HG03442 (cell line): ENCODE data around the gene MN1.

Source experiments
- ATAC-seq: cut with Tn5 transposase; IDR thresholded peaks from one replicate; pipeline ENCODE4 v1.9.1; 2021; ENCODE audit warnings: mild to moderate bottlenecking, moderate library complexity; ENCODE audit not compliant: unreplicated experiment

MN1 gene

GRCh38 chr22:27786291-27786932 lies 15.1 kb downstream of the MN1 start:
- no peak for ATAC-seq

DNA sequence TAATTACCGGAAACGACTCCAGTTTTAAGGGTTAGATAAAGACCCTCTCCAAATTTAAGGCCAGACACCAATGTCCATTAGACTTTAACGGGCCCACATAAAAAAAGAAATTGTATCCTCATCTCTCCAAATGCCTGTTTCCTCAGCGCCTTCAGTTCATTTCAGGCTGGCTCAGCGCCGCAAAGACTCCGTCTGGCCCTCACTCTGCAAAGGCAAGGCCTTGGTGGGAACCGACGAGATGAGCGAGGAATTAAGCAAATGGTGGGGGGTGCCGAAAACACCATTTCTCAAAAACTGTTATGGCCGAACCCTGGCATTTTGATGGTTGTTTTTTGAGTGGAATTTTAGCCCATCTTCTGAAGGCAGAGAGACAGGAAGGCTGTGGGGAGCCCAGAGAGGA lies 15.7 kb downstream of the MN1 start:
- no peak for ATAC-seq

DNA sequence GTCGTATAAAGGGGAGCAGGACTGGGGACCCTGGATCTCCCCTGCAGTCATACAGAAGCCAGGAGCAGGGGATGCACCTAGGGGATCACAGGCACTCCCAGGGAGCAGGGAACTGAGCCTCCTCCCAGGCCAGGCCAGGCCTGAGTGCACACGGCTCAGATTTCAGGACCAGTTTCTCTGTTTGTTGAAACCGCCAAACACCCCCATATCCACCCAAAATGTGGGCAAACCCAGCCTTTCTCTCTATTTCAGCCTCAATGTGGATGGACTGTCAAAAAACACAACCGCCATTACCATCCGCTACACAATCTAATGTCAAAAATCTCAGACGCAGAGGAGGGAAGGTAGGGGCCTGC lies 17.5 kb downstream of the MN1 start:
- no peak for ATAC-seq

GRCh38 chr22:27783436-27784119 lies 18.0 kb downstream of the MN1 start:
- ATAC-seq = no peak

DNA sequence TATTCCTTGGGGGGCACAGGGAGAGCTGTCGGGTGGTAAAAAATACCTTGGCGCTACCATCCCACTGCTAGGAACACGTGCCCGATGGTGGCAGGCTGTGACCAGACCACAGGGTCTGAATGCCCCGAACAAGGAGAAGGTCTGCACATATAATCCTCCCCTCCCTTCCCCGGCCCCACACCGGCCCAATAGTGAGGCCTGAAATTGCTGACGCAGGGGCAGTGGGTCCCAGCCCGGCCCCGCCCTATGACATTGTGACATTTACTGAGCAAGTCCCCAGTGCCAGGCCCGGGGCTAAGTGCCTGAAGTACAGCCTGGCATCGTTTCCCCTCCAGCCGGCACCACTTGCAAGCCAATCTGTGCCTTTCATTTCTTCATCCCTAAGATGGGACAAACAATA lies 19.5 kb downstream of the MN1 start:
- ATAC-seq = no peak

DNA sequence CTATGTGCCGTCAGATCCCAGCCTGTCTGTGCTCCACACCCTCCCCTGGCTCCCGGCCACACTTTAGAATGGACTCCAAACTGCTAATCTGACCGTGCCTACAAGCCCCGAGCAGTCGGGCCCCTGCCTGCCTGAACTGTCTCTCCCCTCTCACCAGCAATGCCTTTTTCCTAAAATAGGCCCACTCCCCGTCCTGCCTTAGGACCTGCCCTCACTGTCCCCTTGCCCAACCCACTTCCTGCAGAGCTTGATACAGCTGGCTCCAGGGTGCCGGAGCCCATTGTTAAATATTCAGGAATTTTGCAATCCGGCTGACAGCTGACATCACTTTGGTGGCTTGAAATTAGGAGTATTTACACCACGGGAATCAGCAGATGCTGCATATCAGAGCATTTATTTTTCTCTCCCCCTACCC lies 21.4 kb downstream of the MN1 start:
- ATAC-seq = no peak

DNA sequence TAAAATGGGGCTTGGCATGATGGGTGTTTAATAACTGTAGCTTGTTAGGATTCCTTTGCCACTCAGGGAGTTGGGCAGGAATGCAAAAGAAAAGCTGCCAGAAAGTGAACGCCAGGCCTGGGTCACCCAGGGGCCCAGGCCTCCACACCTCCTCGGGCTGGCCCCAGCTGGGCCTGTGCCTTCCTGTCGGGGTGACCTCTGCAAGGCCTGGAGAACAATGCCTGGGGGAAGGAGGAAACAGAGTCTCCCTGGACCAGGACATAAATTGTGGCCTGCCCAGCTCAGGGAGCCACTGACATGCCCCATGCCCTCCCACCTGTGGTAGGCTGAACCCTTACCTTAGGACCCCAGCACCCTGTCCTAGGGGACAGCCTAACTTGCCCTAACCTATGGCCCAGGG lies 21.9 kb downstream of the MN1 start:
- no peak for ATAC-seq

DNA sequence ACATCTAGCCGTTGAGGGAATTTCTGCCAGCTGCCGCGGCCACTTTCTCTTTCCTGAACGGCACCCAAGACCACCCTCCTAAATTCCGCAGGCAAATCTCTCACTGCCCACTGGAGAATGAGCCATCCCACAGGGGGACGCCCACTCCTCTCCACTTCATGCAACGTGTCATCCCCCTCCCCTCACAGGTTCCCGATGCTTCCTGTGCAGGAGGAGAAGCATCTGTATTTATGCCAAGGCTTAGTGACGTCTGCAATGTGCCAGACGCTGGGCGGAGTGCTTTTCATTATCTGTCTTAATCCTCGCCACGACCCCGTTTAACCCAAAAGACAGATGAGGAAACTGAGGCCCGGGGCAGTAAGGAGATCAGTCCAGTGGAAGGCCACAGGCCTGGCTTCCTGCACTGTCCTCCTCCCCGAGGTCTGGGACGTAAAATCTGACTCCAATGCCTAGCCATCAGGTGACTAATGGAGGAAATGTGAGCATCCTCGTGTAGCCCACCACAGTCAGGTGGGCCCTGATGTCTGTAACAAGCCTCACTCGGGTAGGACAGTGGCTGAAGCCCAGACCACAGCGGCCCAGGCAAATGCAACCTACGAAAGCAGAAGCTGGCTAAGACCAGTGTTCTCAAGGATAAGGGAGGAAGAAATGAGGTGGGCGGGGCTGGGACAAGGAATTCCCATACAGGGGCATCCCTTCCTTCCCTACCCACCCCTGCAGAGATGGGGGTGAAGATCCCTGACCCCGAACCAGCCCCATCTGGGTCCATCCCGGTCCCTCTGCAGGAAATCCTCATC lies 23.1 kb downstream of the MN1 start:
- ATAC-seq = no peak

- no peak for ATAC-seq
These were observed 24.4 kb downstream of the MN1 start for GRCh38 chr22:27777128-27777527.

DNA sequence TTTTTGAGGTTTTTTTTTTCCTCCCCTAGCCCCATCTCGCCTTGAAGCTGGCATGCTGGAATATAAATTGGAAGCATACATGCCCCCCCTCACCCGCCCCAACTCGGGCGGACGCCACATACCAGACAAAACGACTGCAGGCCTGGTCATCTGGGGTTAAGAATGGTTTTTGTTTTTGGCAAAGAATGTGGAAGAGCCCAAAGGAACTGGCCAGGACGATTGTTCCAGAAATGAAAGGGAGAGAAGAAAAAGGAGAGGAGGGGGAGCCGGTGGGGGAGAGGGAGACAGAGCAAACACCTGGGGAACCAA lies 25.0 kb downstream of the MN1 start:
- no peak for ATAC-seq

DNA sequence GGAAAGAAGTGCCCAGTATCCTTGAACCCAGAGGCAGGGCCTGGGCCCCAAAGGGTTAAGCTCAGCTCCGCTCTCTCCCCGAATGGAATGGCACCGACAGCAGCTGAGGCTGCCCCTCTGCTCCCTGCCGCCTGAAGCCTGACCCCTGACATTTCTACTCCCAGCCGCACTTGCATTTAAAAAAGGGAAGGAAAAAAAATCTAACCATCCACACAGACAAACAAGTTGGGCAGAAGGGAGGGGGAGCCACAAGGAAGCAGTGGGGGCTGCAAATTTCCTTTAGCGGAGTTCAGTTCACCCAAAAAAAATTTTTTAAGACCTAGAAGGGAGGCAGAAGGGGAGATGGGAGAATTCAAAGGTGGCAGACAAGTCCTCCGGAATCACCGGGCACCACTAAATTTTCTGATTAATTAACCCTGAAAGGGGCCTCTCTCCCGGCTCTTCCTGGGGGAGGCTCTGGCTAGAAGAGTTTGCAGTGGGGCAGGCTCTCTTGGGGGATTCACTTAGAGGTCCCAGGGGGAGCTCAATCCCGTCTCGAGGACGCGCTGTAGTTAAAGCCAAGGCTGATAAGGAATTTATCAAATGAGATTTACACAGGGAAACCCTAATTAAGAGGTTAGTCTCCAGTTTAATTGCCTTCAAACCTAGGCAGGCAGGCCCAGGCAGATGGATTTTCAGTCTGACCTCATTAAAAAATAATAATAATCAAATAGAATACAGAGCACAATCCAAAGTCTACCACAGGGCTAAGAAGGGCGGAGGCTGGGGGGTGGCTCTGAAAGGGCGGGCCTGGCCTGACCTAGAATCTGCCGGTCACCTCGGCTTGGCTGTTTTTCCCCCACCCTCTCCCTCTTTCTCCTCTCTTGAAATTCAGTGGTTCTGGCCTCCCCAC lies 25.6 kb downstream of the MN1 start:
- no peak for ATAC-seq

- no peak for ATAC-seq
These were observed 26.4 kb downstream of the MN1 start for GRCh38 chr22:27775087-27775698.

- ATAC-seq = no peak
These were observed 27.4 kb downstream of the MN1 start for GRCh38 chr22:27774200-27774599.

DNA sequence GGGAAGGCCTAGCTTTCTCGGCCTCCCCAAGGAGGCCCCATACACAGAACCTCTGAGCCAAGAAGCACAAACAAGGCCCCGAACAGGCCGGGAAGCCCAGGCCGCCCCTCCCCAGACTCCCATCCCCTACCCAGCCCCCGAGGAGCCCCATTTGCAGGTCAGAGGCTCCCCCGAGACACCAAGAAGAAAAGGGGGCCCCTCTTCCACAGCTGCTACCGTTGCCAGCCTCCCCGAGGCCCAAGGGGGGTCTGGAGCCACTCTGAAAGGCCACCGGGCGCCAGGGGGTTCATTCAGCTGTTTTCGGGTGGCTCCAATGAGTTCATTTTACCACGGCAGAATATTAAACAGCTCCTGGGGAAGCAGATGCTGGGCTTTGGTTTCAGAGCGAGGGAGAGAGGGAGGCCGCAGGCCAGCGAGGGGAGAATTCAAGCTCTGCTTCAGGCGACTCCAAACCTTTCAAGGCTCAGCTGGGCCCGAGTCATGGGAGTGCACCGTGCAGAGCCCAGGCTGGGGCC lies 28.5 kb downstream of the MN1 start:
- ATAC-seq = no peak

DNA sequence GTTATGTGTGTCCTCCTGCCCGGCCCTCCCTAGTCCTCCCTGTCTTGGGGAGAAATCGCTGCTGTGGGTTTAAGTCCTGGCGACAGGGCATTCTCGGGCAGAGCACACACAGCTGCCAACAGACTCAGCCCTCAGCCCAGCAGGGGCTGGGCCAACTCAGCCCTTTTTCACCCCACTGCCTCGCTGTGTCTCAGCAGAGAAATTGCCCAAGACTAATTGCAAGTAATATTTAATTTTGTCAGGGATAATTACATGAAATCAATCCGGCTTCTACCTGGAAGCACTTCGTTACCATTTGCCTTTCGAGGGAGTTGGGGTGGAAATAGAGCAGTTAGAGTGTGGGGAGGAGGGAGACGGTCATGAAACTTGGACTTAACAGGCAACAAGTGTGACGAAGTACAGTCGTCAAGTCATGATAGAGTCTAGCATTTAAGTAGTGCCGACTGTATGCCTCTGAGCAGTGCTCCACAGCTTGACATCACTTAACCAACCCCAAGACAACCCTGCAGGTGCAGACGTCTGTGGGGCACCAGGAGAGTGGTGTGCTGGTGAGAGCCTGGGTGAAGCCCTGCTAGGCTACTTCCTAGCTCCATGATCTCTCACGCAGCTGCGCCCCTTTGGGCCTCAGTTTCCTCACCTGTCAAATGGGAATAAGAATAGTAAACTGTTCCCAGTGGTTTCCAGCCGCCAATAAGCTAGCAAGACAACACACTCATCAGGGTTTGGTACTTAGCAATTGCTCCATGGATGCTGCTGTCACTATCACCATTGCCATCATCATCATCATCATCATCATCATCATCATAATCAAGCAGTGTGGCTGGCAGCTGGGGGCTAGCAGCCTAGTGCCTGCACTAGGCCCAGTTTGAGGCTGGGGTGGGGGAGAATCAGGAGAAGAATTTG lies 29.2 kb downstream of the MN1 start:
- no peak for ATAC-seq

DNA sequence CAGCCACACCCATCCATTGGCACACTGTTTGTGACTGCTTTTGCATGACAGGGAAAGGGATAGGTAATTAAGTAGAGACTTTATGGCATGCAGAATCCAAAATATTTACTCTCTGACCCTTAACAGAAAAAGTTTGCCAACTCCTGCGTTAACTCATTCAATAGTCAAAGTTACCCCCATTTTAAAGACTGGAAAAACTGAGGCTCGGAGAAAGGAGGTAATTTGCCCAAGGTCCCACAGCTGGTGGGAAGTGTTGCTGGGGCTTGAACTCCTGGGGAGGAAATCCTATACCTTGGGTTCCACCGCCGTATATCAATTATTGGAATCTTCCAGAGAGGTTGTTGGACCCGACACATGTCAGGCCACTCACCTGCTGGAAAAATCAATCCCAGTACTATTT lies 29.9 kb downstream of the MN1 start:
- ATAC-seq = no peak

- ATAC-seq = no peak
These were observed 32.5 kb downstream of the MN1 start for GRCh38 chr22:27769012-27769411.

GRCh38 chr22:27768027-27768653 lies 33.4 kb downstream of the MN1 start:
- no peak for ATAC-seq

- no peak for ATAC-seq
These were observed 34.9 kb downstream of the MN1 start for GRCh38 chr22:27766679-27767078.
